Activated CD4-positive, alpha-beta memory T cell treated with anti-CD3 and anti-CD28 coated beads for 36 hours (primary cell): ENCODE data around the gene GFOD1. TPM values are rescaled to one million over a fixed set of nuclear protein-coding genes. Genes with fewer than 3 reads are reported as not detected.

ENCODE experiments used
- total RNA-seq, 2 experiments: library from RNA; stranded (reverse); gene quantifications; one replicate each; pipeline ENCODE4 v1.2.3, GENCODE V29; 2021

Gene GFOD1
- total RNA-seq, 2 experiments from 2014 or later = 2.3 to 2.4 TPM

Other genes starting within 250 kb of the GFOD1 start
- 10 to 100 TPM; 20.6 to 21.7 TPM for gene TBC1D7, start 159.1 kb downstream of the GFOD1 start, total RNA-seq
- gene SIRT5, start 87.0 kb upstream of the GFOD1 start, total RNA-seq = 10 to 100 TPM in 1 of 2 experiments, 1 to 10 TPM in 1; 9.9 to 10.4 TPM
- gene NOL7, start 127.7 kb upstream of the GFOD1 start, total RNA-seq = 10 to 100 TPM; 88.0 to 94.9 TPM
- 10 to 100 TPM; 63.7 to 66.2 TPM for gene RANBP9, start 224.2 kb upstream of the GFOD1 start, total RNA-seq